Right forelimb (tissue), 1 donor: Measurements from ENCODE around the gene DUSP9.

Source experiments
- DNase-seq: peaks from one replicate; pipeline ENCODE4 v3.0.0-alpha.2; 2018

DUSP9 gene

GRCh38 chrX:153622661-153623309 is 24.2 kb upstream of the DUSP9 start:
- no peak for DNase-seq

GRCh38 chrX:153623310-153624029 is 23.5 kb upstream of the DUSP9 start:
- no peak for DNase-seq

- DNase-seq, result no peak
Observed at GRCh38 chrX:153624196-153625091, 22.6 kb upstream of the DUSP9 start.

DNA sequence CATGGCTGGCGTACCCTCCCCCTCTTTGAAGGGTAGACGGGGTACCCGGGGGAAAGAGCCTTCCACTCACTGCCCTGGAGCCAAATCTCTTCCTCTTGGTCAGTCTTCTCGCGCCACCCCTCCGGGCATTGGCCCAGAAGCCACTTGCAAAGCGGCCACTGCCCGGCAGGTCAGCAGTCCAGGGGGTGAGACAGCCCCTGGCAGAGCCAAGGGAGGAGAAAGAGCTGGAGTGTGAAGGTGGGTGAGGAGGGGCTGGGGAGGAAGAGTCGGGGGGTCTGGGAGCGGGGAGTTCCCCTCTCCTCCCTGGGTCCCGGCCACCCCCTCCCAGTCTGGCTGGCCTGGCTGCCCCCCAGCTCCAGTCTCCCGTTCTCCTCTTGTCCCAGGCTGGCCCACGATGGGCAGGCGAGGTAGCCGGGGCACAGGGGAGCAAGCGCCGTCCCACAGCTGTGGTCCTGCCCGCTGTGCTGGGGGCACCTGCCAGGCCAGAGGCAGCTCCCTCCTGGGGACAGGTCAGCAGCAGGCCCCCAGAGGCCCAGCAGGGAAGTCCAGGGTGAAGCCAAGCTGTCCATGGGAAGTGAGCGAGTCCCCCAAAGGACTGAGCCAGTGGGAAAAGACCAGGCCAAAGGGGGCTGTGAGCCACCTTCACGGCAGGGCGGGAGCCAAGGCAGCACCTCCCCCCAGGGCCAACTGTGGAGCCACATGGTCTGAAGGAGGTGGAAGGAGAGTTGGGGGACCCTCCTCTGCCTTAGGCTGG is 21.6 kb upstream of the DUSP9 start:
- no peak for DNase-seq

DNA sequence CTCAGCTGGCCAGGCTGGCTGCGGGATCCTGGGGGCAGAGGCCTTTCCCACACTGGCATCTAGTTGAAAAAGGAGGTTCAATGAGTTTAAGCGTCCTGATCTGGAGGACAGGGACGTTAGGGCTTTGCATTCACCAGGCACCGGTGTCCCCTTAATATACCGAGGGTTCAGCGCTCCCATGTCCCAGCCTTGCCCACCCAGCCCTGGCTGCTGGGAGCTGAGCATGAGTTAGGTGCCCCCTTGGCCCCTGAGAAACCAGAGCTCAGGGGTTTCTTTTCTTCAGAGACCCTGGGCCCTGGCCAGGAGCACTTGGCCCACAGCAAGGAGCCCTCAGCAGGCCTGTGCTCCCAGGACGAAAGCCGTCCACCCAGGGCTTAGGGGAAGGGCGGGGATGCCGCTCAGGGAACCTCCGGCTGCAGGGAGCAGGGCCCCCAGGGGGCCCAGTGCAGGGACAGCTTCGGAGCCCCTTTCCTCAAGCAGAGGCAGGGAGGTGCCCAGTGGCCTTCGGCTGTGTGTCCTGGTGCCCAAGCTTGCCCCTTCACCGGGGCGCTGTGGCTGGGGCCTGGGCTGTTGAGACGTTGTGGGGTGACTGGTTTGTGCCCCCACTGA is 20.9 kb upstream of the DUSP9 start:
- no peak for DNase-seq

DNA sequence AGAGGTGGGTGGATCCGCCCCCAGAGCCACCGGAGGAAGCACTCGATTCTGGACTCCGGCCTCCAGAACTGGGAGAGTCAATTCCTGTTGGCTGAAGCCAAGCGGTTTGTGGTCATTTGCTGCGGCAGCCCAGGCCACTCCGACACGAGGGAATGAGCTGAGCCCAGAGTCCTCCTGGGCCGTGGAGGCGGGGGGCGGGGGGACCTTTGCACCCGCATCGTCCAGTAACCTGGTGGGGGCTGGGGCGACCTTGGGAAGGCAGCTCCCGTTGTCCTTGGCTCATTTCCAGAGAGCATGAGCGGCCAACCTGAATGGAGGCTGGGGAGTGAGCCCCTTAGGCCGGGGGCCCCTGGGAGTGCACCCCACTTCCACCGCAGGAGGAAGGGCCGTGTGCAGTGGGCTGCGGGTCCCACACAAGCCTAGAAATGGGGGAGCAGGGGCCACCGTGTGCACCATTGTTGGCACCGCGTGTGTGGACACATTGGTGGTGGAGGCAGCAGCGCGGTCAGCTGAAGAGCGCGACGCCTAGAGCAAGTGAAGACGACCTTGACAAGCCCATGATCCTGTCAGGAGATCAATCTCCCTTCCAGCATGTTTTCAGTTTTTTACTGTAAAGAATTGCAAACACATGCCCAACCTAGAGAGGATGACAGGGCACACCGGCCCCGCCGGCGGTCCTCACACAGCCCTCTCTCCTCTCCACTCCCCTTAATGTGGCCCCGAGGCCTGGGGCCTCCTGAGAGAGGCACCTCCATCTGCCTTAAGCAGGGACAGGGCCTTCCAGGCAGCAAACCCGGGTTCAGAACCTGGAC is 19.9 kb upstream of the DUSP9 start:
- no peak for DNase-seq

DNA sequence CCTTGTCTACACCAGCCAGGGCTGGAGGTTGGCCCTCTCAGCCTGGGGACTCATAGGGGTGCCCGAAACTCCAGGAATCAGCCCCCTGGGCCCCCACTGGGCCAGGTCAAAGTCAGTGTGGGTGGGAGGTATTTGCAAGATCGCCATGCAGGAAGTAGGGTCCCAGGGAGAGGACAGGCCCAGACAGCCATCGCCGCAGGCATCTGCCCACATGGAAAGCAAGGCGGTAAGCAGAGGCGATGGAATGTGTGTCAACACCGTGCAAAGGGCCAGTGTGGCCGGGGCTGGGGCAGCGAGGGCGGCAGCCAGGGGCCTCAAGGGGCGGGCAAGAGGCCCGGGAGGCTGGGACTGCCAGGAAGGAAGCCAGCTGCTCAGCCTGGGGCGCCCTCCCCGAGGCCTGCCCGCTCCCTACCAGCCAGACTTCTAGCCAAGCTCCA is 19.3 kb upstream of the DUSP9 start:
- DNase-seq, result no peak

DNA sequence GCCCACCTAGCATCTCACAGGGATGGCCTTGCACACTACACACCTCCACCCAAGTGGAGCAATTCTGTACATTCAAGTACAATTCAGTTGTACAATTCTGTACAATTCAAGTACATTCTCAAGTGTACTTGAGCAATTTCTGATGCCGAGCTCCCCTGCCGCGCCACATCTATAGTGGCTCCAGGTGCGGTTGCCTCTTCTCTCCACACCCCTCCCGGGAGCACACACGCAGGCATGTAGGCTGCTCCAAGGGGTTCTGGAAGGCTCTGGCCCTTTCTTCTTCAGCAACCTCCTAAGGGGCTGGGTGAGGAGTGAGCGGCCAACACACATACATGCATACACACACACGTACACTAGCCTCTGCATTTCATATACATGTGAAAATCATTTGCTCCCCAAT is 18.9 kb upstream of the DUSP9 start:
- no peak for DNase-seq

DNA sequence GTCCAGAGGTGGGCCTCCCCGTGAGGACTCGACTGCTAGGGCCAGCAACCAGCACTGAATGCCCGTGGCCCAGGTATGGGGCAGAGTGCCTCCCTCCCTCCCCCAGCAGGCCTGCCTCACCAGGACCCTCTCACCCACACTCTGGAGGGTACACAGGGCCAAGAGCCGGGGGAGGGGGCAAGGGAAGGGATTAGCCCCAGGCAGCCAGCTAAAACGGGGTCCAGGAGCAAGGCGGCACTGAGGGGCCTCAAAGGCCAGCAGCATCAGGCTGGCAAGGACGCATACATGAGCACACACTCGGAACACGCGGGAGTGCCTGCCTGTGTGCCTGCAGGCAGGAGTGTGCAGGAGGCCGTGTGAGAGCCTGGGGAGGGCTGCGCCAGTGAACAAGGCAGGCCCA is 18.3 kb upstream of the DUSP9 start:
- no peak for DNase-seq

DNA sequence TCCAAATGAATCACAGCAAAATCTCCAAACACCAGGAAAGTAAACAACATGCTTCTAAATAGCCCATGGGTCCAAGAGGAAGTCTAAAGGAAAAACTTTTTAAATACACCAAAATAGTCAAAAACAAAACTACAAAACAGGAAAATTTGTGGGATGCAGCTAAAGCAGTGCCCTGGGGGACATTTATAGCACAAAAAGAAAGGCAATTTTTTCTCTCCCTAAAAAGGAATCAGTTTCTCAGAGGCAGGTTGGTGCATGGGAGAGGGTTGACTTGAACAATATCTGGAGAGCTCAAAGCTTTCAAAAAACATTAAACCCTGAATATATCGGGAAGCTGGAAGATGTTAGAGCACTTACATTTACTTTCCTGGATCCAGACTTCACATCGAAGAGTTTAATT is 15.7 kb upstream of the DUSP9 start:
- no peak for DNase-seq

DNA sequence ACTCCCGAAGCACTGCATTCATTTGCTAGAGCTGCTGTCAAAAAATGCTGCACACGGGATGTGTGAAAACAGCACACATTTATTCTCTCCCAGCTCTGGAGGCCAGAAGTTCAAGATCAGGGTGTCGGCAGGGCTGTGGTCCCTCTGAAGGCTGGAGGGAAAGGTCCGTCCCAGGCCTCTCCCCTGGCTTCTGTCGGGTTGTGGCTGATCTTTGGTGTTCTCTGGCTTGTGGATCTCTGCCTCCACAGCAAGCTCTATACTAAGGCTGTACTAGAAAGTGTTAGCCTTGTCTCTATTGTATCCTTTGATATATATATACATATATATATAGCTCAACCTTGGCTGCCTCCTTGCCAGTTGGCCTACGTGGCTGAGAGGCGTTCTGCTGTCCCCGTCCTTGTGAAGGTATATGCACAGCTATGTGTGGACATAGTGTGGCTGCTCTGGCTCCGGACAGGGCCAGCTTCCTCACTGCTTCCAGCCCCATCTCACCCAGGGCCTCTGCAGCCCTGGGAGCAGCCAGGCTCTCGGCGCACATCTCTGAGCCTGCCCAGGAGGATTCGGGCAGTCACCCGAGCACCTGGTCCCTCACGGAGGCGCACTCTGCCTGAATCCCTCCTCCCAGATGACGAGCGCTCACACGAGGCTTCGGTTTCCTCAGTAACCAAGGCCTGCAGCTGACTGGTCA is 15.0 kb upstream of the DUSP9 start:
- DNase-seq, result no peak

DNA sequence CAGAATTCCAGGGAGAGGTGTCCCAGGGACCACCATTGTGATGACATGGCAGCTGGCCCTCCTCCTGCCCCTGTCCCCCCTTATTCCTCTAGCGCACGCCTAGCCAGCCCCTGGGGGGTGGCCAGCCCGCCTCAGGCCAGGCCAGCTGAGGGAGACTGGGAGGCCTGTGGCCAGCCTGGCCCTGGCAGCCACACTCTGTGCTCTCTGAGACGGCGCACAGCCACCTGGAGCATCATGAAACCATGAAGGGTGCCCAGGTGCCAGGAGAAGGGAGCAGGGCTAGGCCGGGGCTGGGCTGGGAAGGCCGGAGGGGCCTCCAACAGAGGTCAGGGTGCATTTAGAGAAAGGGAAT is 14.4 kb upstream of the DUSP9 start:
- DNase-seq, result no peak

DNA sequence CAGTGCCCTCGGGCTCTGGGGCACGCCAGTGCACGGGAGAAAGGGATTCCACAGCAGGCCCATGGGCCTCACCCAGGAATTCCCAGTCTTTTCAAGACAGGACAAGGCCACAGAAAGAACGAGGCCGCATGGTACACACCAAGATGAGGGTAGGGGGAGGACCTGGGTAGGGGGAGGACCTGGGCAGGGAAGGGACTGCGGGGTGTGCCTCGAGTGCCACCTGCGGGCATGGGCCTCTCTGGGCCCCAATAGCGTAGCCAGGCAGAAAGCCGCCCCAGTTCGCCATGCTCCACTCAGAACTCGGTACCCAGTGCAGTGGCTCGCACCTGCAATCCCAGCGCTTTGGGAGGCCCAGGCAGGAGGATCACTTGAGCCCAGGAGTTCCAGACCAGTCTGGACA is 14.0 kb upstream of the DUSP9 start:
- DNase-seq, result no peak

DNA sequence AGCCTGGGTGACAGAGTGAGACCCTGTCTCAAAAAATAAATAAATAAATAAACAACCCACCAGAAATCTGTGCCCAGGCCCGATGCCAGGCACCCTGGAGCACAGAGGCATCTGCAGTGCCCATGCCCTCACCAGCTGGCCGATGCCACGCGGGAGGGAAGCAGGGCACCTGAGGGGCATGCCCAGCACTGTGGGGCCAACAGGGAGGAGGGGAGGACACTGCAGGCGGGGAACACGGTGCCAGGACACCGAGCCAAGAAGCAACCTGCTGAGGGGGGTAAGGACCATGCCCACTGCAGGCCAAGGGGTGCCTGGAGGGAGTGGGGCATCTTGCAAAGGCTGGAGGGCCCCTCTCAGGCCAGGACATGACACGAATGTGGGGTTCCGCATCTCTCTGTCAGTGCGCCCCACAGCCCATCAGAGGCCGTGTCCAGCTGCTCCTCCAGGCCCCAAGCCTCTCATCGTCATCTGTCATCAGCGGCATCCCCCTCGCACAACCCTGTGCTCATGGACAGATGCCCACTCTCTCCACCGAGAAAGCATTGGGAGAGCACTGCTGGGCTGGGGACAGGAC is 13.3 kb upstream of the DUSP9 start:
- no peak for DNase-seq

DNA sequence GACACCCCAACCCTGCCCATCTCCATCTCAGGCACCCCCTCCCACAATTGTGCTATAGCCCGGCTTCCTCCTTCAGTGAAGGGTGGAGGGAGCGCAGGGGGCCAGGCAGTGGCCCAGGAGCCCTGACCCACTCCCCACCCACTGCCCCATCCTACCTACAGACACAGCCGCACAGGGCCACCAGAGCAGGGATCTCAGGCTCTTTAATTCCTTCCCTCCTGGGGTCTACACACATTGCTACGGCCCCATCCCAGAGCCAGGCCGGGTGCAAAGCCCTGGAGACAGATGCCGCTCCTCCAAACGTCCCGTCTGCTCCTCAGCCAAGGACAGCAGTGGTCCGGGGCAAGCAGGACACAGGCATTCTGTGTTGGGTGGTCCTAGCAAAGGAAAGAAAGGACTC is 12.8 kb upstream of the DUSP9 start:
- no peak for DNase-seq

DNA sequence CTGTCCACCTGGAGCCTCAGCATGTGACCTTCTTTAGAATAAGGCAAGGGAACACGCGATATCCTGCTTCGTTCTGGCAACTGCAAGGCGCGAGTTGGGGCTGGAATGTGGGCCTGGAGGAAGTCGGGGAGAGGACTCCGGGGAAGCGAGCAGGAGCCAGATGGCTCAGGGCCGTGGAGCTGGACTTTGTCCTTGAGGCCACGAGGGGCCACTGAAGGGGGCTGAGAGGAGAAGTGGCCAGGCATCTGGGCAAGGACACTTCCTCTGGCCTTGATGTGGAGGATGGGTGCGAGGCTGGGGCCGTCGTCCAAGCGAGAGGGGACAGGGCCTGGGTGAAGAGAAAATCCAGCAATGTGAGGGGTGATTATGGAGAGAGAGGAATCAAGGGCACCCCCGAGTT is 12.2 kb upstream of the DUSP9 start:
- no peak for DNase-seq

DNA sequence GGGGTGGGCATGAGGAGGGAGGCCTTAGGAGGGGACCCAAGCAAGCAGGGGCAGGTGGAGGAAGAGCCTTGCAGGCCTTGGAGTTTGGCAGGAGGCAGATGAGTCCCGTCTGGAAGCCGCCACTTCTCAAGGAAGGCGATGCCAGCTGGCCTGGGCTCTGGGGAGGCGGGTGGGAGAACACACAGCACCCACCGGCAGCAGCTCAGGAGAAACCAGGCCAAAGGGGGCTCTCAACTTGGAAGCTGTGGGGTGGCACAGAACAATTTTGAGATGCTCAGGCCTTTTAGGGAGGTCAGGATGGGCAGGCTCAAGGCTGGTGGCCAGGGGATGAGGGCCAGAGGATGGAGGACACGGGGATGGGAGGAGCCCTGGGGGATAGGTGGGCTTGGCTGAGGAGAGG is 11.6 kb upstream of the DUSP9 start:
- DNase-seq, result no peak

- no peak for DNase-seq
Observed at GRCh38 chrX:153635788-153636668, 11.0 kb upstream of the DUSP9 start.

- no peak for DNase-seq
Observed at GRCh38 chrX:153636716-153637115, 10.3 kb upstream of the DUSP9 start.
